GM19351 (cell line): Measurements from ENCODE around the gene PLA2G6.

Experiments
- ATAC-seq: cut with Tn5 transposase; IDR thresholded peaks from one replicate; pipeline ENCODE4 v1.9.1; 2021; ENCODE audit warnings: mild to moderate bottlenecking, moderate library complexity; ENCODE audit not compliant: unreplicated experiment

Gene PLA2G6

DNA sequence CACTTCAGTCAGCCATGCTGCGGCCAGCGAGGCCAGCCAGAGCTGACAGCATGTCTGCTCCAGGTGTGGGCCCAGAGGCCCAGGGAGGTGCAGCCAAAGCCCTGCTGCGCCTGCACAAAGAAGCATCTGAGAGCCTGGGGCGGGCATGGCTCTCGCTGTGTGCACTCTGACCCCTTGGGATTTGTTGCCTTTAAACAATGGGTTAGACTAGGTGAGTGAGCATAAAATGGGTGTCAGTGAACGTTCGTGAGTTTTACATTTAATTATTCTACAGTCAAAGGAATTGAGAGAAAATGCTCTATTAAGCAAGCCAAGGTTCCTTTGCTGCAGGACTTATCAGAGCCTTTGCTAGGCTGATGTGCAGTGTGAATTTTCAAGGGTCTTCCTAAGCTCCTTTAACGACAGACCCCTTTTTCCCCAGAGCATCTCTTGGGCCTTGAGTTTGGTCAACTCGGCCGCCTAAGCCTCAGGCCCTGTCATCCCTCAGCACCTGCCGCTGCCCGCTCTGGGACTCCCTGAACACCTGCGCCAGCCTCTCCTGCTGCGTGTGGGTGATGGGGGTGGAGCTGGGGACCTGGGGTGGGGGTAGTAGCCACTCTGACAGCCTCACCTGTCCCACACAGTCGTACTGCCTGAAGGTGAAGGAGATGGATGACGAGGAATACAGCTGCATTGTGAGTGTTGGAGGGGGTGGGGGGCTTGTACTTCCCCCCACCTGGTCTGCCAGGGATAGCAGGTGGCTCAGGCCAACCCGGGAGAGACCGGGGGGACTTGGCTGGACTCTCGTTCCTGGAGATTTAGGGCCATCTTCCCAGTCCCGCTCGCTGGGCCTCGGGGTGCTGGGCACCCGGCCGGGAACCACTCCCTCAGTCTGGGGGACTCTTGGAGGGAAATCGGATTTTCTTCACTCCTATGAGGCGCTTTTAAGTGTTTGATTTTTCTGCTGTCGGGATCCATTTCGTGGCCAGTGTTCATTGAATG lies 108.2 kb downstream of the PLA2G6 start:
- ATAC-seq, result no peak

DNA sequence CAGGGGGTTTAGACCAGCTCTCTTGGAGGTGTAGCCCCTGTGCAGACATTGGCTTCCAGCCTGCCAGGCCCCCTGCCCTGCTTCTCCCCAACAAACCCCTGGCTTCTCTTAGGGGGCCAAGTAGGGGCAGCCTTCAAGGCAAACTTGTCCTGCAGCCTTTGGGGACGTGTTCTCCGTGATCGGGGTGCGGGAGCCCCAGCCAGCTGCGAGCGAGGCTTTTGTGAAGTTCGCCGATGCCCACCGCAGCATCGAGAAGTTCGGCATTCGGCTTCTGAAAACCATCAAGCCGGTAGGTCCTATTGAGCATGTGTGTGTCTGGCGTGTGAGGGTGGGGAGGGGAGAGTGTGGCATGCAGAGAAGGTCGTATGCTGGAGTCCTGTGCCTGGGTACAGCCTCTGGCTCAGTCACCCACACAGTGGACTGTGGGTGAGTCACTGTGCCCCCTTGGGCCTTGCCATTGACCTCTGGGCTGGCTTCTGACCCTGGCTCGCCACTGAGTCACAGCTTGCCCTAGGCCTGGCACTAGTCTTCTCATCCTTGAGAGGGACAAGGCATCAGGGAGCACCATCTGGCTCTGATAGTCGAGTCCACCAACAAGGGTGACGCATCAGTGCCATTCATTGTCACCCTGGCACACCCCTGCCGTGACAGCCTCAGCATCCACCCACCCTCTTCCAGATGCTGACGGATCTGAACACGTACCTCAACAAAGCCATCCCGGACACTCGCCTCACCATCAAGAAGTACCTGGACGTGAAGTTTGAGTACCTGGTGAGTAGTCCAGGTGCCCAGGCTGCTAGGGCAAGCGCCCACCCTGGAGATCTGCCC lies 109.1 kb downstream of the PLA2G6 start:
- ATAC-seq, result no peak

DNA sequence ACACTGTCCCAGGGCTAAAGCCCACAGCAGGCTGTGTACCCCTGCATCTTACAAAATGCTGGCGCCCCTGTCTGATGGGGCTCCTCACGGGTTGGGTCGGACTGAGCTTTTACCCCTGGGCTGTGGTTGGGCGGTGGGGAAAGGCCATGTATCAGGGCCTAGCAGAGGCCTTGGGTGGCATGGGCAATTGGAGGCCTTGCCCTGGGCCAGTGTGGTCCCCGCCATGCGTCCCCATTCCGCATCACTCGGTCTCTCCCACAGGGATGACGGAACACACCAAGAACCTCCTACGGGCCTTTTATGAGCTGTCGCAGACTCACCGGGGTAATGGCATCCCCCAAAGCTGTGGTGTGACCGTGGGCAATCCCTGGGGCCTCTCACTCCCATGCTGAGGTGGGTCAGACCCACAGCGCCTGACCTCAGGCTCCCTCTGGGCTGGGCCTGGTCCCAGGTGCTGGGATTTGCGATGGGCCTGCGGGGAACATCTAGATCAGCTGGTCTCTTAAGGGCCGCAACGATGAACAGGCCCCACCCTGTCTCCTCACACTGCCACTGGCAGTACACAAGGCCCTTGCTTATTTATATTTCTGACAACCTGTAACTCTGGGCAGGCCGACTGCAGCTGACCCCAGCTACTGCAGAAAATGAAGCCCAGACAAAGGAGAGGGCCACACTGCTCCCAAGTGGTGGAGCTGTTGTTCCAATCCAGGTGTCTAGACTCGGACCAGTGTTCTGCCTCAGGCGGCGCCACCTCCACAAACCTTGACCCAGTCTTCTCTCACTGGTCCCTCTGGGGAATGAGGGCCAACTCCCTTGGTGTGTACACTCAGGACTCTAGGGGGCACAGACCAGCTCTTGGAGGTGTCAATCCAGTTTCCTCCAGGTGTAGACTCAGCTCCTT lies 110.0 kb downstream of the PLA2G6 start:
- ATAC-seq, result no peak

DNA sequence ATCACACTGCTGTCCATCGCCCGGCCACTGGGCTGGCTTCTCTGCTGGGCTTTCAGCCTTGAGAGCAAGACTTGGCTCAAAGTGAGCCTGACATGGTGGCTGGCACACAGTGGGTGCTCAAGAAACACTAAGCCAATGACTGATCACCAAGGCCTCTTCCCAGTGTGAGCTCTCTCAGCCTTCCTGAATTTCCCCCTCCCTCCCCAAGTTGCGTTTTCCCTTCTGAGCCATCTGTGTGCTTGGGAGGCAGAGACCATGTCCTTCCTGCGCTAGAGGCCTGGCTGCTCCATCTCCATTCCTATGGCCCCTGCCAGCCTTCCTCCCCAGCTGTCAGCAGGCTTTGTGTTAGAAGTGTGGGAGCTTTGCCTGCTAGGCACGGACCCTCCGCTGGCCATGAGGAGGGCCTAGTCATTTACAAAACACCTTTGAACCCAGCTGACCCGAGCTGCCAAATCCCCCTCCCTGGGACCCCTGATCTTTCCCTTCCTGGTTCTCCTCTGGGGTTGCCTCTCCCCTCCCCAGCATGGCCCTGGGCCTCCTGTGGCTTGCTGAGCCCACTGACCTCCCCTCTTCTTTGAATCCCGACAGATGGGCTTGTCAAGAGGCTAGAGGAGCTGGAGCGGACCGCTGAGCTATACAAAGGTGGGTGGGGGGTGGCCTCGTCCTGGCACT lies 111.2 kb downstream of the PLA2G6 start:
- no peak for ATAC-seq

DNA sequence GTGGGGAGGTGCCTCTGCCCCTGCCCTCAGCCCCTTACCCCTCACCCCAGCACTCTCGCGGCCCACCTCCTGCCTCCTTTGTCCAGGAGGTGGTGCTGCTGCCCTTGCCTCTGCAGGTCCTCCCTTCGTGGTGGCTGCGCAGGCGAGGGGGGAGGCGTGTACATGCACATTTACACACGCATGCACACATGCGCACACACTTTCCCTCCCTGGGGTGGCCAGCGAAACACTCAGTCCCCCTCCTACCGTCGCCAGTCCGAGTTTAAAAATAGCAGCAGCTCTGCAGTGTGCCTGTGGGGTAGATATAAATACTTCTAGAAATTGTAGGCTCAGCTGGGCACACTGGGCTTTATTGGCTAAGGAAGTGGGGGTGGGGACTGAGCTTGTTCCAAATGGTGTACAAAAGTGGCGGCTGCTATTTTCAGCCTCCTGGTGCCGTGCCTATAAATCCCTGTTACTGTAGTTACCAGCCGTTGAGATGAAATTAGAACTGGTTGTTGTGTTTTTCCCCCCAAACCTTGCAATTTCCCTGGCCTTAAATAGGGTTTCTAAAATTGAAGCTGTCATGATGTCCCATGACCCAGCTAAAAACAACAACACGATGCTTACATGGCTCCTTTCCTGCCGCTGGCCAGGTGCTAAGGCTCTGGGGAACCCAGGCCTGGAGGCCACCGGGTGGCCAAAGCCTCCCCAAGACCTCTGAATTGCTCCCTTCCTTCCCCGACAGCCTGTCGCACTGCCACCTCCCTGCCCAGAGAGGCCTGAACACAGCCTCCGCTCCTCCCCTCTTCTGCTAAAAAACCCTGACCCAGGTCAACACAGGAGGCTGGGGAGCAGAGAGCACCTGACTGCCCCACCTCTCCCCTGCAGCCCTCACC lies 112.0 kb downstream of the PLA2G6 start:
- ATAC-seq, result no peak

DNA sequence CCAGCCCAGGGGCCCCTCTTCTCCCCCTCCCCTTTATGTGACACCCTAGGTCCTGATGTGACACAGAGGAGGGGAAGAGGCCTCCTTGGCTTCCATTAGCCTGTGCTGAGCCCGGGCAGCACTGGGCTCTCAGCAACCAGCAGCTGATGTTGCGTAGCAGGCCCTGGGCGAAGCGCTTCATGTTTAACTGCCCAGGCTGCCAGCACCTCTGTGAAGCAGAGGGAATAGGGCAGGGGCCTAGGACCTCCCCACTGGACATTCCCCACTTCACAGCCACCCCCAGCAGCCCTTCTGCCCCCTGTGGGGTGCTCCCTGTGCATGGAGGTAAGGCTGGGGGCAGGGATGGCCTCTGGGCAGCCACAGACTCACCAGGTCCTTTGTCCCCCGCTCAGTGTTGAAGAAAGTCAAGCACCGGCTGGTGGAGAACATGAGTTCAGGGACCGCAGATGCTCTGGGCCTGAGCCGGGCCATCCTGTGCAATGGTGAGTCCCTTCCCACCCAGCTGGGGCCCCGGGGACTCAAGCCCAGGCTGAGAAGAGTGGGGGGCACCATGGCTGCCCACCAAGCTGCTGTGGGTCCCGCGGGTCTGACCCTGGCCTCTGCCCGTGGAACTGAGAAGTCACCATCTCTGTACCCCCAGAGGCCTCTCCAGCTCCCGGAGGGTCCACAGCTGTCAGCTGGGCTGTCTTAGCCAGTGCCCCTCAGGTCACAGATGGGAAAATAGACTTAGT lies 112.8 kb downstream of the PLA2G6 start:
- ATAC-seq, result no peak

DNA sequence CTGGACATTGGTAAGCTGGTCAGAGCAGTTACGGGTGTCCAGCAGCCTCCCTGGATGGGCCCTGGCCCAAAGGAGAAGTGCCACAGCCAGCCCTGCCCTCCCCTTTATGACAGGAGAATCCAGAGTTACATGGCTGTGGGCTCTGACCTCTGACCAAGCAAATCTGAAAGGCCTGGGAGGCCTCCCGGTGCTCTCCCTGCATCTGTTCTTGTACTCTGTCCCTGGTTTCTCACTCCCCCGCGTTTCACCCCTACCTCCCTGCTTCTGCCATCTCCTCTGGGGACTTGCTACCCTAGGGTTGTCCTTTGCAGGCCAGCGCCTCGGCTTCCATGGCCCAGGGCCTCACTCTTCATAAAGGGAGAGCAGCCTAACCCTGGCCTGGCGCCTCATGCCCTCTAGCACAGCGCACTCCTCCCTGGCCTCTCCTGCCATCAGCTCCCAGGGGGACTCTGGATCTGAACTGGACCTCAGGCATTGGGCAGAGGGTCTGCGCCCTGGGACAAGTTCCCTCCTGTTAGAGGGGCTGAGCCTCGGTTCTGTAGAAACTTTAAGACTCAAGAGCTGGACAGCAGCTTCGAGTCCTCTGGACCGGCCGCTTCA lies 113.8 kb downstream of the PLA2G6 start:
- no peak for ATAC-seq

DNA sequence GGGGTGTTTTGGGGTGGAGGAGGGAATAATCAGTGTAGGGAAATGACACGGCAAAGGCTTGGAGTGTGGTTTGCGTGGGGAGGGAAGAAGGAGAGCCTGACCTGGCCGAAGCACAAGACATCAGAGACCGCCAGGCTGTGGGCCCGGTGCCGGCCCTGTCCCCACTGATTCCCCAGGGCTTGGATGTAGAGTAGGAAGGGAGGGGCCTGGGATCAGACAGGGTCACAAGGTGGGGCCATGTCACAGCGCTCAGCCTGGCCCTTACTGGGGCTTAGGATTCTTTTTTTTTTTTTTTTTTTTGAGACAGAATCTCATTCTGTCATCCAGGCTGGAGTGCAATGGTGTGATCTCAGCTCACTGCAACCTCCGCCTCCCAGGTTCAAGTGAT lies 114.6 kb downstream of the PLA2G6 start:
- ATAC-seq, result no peak

DNA sequence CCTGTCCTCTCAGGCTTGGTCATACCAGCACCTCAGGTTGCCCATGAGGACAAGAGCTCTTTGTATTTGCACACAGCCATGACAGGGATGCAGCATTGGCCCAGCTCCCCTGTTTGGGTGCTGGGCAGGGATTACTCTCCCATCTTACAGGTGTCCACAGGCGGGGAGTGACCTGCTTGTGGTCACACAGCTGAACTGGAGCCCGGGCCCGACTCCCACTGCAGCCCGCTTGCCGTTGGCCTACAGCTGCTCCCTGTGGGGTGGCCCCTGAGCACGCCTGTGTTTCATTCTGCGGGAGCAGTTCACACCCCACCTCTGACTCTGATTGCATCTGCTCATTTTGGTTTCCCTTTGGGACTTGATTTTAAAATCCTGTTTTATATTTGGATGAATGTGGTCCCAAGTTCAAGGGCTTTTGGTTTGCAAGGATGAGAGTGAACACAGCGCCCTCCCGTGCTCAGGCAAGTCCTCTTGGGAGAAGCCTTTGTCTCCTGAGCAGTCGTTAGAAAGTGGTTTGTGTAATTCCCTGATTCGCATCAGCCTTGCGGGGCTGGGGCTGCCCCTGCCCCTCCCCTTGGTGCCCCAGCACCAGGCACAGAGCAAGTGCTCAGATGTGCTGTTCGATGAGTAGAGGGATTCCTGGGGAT lies 115.1 kb downstream of the PLA2G6 start:
- no peak for ATAC-seq

DNA sequence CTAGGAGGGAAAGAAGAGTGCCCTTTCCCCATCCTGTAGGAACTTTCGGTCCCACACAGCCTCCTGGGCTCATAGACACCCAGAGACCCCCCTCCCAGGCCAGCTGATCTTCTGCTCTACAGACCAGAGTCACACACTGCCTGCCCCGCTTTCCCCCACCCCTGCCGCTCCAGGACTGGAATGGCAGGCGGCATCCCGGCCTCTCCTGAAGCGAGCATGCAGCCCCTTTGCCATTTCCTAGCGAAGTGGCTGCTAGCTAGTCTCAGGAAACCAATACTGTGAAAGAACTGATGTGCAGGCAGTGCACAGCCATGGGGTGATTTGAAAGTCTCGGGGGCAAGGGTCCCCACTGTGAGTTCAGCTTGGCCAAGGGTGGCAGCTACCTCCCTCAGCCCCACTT lies 116.1 kb downstream of the PLA2G6 start:
- ATAC-seq, result no peak

DNA sequence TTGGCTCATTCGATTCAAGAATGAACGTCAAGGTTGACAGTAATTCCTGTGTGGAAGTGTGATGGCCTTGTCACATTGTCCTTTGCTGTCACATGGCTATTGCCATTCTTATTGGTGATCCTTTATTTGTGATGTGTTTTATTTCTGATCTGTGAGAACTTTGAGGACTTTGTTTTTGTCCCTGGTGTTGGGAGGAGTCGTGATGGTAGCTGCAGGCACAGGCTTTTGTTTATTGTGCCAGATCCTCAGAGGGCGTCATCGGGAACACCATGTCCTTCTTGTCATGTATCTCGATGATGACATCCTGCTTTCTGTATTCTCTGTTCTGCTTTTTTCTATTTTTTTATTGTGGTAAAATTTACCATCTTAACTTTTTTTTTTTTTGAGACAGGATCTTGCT lies 118.8 kb downstream of the PLA2G6 start:
- no peak for ATAC-seq
